Testis (tissue), 3 donors: Measurements from ENCODE around the gene PRRC2A. TPM values are rescaled to one million over a fixed set of nuclear protein-coding genes. Genes with fewer than 3 reads are reported as not detected.

Experiments
- DNase-seq: peaks from one replicate; pipeline ENCODE4 v3.0.0-alpha.2; 2019
- H3K27ac ChIP-seq, 2 donors: fragments of 200-600 bp; sonication (generic); one replicate each; pipeline ENCODE4 v1.5.1; 2019
- H3K27me3 ChIP-seq: fragments of 200-600 bp; sonication (generic); one replicate; pipeline ENCODE4 v1.5.1; 2019
- H3K36me3 ChIP-seq: fragments of 200-600 bp; sonication (generic); one replicate; pipeline ENCODE4 v1.5.1; 2017; ENCODE audit warnings: low read depth; ENCODE audit errors: missing control alignments
- H3K4me1 ChIP-seq: fragments of 200-600 bp; sonication (generic); one replicate; pipeline ENCODE4 v1.5.1; 2019
- H3K4me3 ChIP-seq, 2 donors: fragments of 200-600 bp; sonication (generic); one replicate each; pipeline ENCODE4 v1.5.1; 2017 to 2019
- H3K9me3 ChIP-seq: fragments of 200-600 bp; sonication (generic); one replicate; pipeline ENCODE4 v1.5.1; 2017
- CTCF ChIP-seq, 3 experiments: fragments of 450-650 bp in 2 of 3; fragments of 200-600 bp in 1 of 3; sonication (generic) in 1 of 3; IDR thresholded peaks; one replicate each; pipeline ENCODE4 v1.5.1; 2016 to 2019; ENCODE audit warnings: antibody characterized with exemption in 3 of 3, mild to moderate bottlenecking in 2 of 3, moderate library complexity in 1 of 3
- POLR2A ChIP-seq: fragments of 450-650 bp; IDR thresholded peaks from one replicate; pipeline ENCODE4 v1.6.1; 2017; ENCODE audit warnings: antibody characterized with exemption, mild to moderate bottlenecking, moderate library complexity
- WGBS, 2 donors: methylation state at CpG; one replicate each; pipeline ENCODE4 v1.1.5; 2018; 5-methylcytosine and 5-hydroxymethylcytosine counted together
- intact Hi-C: fragments of 100-400 bp; cut with DNase I; formaldehyde crosslinking; loops from one replicate; pipeline ENCODE4 v1.15.1; 2023; ENCODE audit warnings: low total_unique reads
- polyA plus RNA-seq: library from polyadenylated mRNA; stranded (reverse); fragments of 350-450 nt; fragmentation: Illumina TruSeq; extraction: RNeasy Lipid Tissue Mini Kit (QIAGEN cat#74804); gene quantifications from one replicate; pipeline ENCODE4 v1.2.3, GENCODE V29; 2014; ENCODE audit warnings: low read depth, low replicate concordance; ENCODE audit not compliant: insufficient read depth
- total RNA-seq, 2 donors: library from RNA; depleted of rRNA; stranded (reverse); fragments of >200 nt; gene quantifications; one replicate each; pipeline ENCODE4 v1.2.3, GENCODE V29; 2016

The PRRC2A gene
- total and polyA plus RNA-seq, 3 donors from 2014 or later = 288 to 473 (median 301) TPM

- Histone ChIP-seq H3K4me1 (no peaks in the 10 kb centered on the region), H3K36me3 (no peaks in the 10 kb centered on the region), H3K27me3 (no peaks in the 10 kb centered on the region), H3K9me3 (no peaks in the 10 kb centered on the region), H3K4me3 (no peak overlapping the region), H3K27ac (no peak overlapping the region)
- intact Hi-C loops = loop anchor here (10.0 kb wide), 1 partner anchor 48 kb away; the partner anchor contains the start of genes ATP6V1G2, DDX39B and NFKBIL1
- 83 to 91% methylated on average over 7 of the region's 7 CpGs for WGBS, 2 donors
- TF ChIP-seq POLR2A (no peak), CTCF (IDR thresholded peaks at IDR 0.05) (no peak)
- DNase-seq = no peak
These were observed 28.1 kb upstream of the PRRC2A start for GRCh38 chr6:31592396-31592771.

GRCh38 chr6:31597006-31597405, 23.5 kb upstream of the PRRC2A start:
- DNase-seq = no peak
- WGBS, 2 donors = 51 to 61% methylated on average over 2 of the region's 2 CpGs
- H3K4me3 ChIP-seq = no peak overlapping the region
- TF ChIP-seq POLR2A (no peak), CTCF (IDR thresholded peaks at IDR 0.05) (peak in 2 of 3 experiments; percentile 23 to 36)
- no peaks in the 10 kb centered on the region for H3K36me3 ChIP-seq
- no peak overlapping the region for H3K27ac ChIP-seq
- H3K27me3 ChIP-seq = no peaks in the 10 kb centered on the region
- H3K9me3 ChIP-seq = no peaks in the 10 kb centered on the region
- intact Hi-C loops = loop anchor here (10.0 kb wide), 1 partner anchor 52 kb away; the partner anchor contains the start of genes ATP6V1G2, DDX39B and NFKBIL1
- peaks cover 3% of the 10 kb centered on the region for H3K4me1 ChIP-seq

GRCh38 chr6:31607317-31607716, 13.2 kb upstream of the PRRC2A start:
- no peaks in the 10 kb centered on the region for H3K4me1 ChIP-seq
- TF ChIP-seq CTCF (IDR thresholded peaks at IDR 0.05) = no peak
- TF ChIP-seq POLR2A = no peak
- no peaks in the 10 kb centered on the region for H3K9me3 ChIP-seq
- intact Hi-C loops = no loop called here
- 80 to 94% methylated on average over 1 of the region's 1 CpG for WGBS, 2 donors
- H3K27ac ChIP-seq = no peak overlapping the region
- no peak for DNase-seq
- H3K4me3 ChIP-seq = no peak overlapping the region
- no peaks in the 10 kb centered on the region for H3K27me3 ChIP-seq
- H3K36me3 ChIP-seq = no peaks in the 10 kb centered on the region

- TF ChIP-seq CTCF (IDR thresholded peaks at IDR 0.05) (no peak), POLR2A (no peak)
- Histone ChIP-seq H3K4me3 (no peak overlapping the region), H3K4me1 (no peaks in the 10 kb centered on the region), H3K9me3 (no peaks in the 10 kb centered on the region), H3K36me3 (no peaks in the 10 kb centered on the region), H3K27me3 (no peaks in the 10 kb centered on the region), H3K27ac (no peak overlapping the region)
- DNase-seq = no peak
- intact Hi-C loops = no loop called here
- WGBS, 2 donors = 55 to 63% methylated on average over 8 of the region's 8 CpGs
These were observed 10.8 kb upstream of the PRRC2A start for GRCh38 chr6:31609519-31610406.
